SK-N-SH (cell line): ENCODE measurements around the gene RALY.

Experiments used
- ELF1 ChIP-seq: IDR thresholded peaks from 2 replicates; pipeline ENCODE4 v1.4.0; 2012
- GABPA ChIP-seq: IDR thresholded peaks from 2 replicates; pipeline ENCODE4 v1.4.0; 2012; ENCODE audit warnings: low read depth, mild to moderate bottlenecking
- MEF2A ChIP-seq: IDR thresholded peaks from 2 replicates; pipeline ENCODE4 v1.4.0; 2012; ENCODE audit warnings: low read depth, borderline replicate concordance
- SMC3 ChIP-seq: IDR thresholded peaks from 2 replicates; pipeline ENCODE4 v1.6.1; 2012; ENCODE audit warnings: low read depth, low read length, improper control_type of control experiment
- TF ChIP-seq, protein P1 (sequence below): fragments of 200-600 bp; sonication (generic); IDR thresholded peaks from 2 replicates; pipeline ENCODE4 v1.6.1; 2017; ENCODE audit warnings: antibody characterized with exemption, mild to moderate bottlenecking, moderate library complexity

DNA sequence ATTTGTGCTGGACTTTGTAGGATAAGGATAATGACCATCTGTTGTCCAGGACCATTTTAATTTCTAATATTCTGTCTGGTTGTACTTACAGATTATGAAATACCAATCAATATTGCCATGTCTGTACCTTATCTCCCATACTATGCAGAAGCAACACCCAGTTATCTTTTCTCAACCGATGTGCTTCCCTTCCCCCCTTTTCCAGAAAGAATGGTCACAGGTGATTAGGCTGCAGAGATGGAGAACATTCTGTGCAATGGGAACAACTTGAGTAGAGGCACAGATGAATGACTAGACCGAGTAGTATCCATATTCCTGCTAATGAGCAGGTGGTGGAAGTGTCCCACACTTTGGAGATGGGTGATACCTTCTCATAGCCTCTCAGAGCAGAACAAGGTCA lies 10.5 kb downstream of the RALY start:
- TF ChIP-seq, protein P1, sequence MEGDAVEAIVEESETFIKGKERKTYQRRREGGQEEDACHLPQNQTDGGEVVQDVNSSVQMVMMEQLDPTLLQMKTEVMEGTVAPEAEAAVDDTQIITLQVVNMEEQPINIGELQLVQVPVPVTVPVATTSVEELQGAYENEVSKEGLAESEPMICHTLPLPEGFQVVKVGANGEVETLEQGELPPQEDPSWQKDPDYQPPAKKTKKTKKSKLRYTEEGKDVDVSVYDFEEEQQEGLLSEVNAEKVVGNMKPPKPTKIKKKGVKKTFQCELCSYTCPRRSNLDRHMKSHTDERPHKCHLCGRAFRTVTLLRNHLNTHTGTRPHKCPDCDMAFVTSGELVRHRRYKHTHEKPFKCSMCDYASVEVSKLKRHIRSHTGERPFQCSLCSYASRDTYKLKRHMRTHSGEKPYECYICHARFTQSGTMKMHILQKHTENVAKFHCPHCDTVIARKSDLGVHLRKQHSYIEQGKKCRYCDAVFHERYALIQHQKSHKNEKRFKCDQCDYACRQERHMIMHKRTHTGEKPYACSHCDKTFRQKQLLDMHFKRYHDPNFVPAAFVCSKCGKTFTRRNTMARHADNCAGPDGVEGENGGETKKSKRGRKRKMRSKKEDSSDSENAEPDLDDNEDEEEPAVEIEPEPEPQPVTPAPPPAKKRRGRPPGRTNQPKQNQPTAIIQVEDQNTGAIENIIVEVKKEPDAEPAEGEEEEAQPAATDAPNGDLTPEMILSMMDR = no peak
- TF ChIP-seq ELF1 = no peak
- no peak for TF ChIP-seq SMC3
- TF ChIP-seq GABPA = no peak
- TF ChIP-seq MEF2A = no peak
